Effector CD8-positive, alpha-beta T cell (primary cell): ENCODE results near the gene FILIP1L.

Experiments used
- DNase-seq: peaks from one replicate; lab custom pipeline; 2025; lab: John Stamatoyannopoulos, UW

FILIP1L gene

DNA sequence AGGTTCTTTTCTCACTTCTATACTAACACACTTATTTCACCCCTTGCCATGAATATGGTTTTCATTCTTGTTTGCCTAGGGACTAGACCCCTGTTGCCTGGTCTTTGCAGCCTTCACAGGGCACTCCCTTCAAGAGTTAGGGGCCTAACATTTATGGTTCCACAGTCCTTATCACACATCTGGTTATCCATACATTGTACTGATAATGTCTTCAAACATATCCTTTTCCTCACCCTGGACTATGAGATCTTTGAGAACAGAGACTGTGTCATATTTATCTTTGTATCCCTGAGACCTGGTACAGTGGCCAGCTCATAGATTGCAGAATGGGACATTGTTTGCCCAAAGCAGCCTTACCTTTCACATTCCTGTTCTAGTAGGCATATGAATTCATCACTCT, 190.4 kb downstream of the FILIP1L start:
- no peak for DNase-seq

DNA sequence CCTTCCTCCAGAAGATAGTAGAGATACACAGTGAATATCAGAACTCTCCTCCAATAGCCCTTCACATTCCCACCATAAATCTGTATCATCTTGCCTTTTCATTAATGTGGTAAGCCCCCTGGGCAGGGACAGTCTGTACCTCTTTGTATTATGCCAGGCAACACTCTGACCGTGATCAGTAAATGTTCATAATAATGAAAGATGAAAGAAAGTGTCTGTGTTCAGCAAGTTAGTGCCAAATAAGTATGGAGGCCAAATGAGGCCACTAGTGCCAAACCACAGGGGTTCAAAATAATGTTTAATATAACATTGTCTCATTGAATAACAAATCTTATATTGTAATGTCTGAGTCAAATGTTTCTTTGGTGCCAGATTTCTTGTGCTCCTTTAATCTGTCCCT, 192.3 kb downstream of the FILIP1L start:
- DNase-seq: no peak

DNA sequence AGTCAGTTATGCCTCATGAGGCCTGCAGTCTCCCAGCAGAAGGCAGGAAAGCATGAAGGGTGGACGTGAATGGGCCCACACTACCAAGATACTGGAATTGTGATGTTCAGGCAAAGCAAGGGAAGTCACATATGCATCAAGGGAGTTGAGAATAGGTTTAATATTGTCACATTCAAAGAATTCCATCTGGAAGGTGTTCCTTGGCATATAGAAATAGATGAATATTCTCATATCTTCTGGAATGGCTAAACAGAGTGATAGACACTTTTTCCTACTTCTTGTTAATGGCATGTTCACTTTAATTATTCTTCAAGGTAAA, 193.0 kb downstream of the FILIP1L start:
- no peak for DNase-seq

DNA sequence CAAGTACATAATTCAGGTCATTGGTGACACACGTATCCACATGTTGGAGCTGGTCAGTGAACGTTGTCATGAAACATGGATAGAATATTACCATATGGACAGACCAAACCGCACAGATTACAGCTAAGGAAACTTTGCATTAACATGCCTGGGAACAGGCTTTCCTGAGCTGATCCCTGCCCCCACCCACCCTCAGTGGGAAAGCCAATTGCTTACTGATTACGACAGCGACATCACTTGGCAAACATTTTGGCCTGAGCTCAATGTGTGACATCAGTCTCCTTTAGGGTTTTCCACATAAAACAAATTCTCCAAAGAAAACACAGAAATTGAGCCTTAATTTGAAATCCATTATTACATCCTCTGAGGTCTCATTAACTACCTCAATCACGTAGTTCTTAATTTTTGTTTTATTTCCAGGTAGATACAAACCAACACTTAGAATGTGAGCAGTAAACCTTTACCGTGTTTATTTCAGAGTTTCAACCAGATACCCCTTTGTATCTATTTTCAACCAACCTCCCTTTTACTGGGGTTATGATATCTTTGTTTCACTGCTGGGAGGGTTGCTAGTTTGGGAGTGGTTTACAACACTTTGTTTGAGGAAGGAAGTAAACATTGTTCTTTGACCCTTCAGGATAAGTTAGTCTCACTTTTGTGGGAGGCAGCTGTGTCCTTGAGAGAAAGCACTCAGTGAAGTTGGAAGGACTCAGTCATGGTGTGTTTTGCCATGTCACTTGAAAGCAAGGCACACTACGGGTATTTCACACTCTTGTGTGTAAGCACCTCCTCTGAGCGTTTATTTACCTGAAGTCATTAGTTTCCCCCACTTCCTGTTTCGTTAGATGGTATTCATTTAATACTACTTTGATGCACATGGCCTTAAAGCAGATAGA, 193.6 kb downstream of the FILIP1L start:
- DNase-seq: no peak

DNA sequence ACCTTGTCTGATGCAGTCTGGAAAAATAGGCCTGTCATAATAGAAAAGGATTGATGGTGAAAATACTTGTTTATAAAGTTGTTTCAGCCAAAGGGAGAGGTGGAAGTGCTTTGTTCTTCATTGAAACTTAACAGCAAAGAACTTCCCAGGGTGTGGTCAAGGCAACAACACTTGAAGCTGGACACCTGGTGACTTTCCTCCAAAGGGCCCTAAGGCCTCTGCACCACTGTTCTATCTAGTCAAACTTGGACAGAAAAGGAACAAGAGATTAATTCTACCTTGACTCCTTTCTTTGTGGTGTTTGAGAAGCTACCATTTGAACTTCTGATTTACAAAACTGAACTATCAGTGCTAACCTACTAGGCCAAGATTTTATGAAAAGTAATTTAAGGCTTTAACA, 194.6 kb downstream of the FILIP1L start:
- DNase-seq: no peak

DNA sequence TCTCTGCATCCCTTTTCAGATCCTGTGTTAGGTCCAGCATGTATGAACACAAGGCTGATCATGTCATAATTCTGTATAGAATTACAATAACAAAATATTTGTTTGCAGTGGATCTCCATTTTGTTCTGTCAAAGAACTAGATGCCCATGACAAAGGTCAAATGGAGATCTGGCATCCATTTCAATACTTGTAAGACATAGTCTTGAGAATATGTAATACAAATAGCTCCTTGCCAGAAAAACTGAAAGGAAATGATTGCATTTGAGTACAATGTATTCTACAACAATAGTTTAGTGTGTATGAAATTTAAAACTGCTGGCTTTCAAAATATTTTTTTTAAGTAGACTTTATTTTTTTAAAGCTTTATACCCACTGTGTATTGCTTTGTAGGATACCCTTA, 195.6 kb downstream of the FILIP1L start:
- no peak for DNase-seq

DNA sequence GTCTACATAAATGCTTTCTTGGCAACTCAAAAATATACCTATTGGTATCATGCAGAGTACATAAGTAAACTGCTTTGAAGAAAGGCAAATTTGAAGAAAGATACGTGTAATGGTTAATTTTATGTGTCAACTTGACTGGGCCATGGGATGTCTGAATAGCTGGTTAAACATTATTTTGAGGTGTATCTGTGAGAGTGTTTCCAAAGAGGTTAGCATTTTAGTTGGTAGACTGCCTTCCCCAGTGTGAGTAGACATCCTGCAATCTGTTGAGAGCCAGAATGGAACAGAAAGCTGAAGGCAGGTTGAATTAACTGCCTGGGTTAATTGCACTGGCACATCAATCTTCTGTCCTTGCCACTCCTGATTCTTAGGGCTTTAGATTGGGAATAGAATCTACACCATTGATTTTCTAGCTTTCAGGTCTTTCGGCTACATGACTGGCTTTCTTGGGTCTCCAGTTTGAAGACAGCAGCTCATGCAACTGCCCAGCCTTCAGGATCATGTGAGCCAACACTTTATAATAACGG, 198.3 kb downstream of the FILIP1L start:
- no peak for DNase-seq

DNA sequence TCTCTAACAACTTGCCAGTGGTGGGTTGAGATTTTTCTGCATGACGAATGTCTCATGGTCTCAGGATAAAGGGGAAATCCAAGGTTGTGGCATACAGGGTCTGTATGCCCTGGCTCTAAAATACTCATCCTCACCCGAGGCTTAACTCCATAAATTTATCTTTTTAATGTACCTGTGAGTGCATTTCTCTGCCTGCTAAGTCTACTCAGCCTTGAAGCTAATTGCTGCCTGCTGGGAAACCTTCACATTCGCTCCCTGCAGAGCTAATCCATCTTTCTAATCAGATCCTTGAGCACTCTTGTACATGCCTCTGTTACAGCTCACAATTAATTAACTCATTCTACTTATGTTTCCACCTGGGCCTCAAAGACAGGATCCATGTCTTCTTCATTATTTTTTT, 202.9 kb downstream of the FILIP1L start:
- DNase-seq: no peak

DNA sequence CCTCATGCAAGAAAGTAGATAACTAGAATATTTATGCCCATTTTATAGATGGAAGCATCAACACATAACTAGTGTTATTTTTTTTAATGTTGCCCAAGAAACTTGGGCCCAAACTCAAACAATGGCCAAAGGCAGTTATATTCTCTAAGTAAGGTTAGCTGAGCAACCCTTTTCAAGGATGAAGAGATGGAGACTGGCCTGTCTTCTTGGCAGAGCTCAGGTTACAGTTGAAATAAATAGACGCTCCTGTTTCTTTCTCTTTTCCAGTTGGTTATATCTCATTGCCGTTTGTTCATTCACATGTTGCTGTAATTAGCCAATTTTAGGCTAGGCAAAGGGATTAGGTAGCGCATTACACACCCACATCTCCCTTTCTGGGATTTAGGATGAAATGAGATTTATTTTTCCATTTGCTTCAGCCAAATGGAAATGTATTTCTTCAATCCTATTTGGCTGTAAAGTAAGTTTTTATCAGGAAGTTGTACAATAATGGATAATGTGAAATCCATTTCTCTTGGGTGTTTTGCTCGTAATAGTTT, 203.5 kb downstream of the FILIP1L start:
- no peak for DNase-seq

DNA sequence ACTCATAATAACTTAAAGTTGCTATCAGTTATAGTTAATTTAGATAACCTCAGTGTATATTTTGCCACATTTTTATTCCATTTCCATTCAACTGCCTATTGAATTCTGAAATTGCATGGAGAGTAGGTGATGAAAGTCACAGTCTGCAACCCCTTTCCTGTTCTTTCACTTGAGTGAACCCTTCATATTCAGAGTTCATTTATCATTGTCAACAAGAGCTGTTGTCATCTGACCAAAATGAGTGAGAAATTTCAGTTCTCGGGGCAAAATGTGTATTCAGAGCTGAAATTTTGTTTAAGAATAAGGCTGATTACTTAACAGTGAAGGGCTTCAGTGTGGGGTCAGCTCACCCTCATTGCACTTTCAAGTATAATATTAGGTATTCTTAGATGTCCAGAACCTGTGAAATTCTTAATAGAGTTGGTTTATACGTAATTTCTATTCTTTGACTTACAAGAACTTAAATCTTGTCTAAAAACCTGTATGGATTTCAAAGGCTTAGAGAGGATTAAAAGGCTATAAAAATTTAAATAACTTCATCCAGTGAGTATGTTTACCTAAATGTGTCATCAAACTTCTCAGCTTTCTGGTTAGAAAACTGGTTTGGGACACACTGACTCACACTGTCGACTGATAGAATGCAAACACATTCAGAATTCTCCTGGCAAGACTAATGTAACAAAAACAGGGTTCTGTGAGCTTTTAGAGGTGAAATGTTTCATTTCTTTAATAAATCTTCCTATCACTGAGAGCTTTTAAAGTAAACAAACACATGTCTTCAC, 204.4 kb downstream of the FILIP1L start:
- no peak for DNase-seq

DNA sequence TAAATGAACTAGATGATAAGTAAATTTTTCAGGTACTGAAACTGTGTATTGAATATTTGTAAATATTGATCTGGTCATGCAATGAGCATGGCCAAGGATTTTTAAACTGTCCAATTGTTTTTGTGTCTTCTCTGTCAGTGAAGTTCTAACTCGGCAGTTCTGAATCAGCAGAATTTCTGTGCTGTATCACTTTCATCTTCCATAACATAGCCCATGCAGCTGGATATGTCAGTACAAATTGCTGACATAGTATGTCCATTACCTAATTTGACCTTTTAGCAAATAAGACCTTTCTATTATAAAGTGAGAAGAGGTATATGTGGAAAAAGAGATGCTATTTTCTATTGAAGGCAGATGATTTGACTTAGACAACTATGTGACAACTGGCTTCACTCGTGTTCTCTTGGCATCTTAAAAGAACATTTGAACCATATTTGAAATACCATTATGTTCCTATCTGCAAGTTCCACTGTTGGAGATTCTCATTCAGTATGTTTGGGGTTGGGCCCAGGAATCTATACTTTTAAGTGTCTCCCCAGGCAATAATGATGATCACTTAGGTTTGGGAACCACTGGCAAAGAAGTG, 206.2 kb downstream of the FILIP1L start:
- no peak for DNase-seq

DNA sequence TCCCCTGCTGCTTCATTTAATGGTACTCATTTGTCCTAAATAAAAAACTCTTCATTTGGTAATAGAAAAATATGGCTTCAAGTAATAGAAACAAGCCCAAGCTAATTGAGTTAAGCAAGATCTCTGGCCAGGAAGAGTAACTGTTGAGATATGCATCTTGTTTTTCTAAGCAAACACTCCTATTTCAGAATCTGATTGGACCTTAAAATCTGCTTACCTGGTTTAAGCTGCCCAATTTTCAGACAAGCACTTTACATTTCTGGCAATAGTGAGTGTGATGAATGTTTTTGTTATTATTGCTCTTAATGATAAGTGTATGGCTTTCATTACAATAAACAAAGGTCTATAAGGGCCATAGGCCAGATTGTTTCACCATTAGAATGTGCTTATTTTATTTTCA, 210.4 kb downstream of the FILIP1L start:
- no peak for DNase-seq

DNA sequence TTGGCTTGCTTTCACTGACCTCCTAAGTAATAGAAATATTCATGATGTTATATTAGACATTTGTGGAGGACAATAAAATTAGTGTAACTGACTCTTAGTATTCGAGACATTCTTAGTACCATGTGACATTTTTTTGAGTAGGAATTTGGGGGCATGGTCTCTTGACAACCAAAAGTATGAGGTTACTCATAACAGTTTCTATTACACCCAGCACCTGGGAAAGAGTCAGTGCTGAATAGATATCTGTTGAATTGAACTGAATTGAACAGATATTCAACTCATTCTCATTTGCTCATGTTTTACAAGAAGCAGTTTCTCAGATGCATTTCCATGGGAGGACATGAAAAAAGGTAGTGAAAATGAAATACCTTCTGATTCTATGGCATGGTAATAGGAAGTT, 212.2 kb downstream of the FILIP1L start:
- no peak for DNase-seq

DNA sequence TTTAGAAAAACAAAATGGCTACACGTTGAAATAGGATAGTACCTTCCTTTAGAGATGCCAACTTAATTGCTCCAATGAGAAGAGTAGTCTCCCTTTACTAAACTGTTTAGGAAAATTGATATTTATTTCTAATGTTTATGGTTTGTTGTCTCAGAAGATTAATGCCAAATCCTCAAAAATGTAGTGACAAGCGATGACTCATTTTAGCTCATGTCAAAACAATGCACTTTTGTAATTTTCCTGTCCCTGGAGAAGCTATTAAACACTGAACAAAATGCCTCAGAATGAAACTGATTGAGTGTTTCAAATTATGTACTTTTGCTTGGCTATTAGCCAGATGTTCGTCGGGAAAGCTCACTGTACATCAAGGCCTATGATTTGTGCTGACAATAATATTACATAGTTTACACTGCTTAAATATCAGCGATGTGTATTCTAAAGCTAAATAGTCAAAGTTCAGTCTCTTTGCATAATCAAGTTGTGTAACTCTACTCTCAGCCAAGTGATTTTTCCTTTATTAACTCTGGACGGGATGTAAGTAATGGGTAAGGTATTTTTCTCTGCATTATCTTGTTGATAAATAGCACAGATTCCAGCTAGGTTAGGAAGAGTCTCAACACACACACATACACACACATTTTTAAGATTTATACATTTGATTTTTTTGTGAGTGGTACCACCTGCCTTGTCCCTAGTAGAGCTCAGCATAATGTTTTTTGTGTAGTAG, 212.9 kb downstream of the FILIP1L start:
- no peak for DNase-seq

DNA sequence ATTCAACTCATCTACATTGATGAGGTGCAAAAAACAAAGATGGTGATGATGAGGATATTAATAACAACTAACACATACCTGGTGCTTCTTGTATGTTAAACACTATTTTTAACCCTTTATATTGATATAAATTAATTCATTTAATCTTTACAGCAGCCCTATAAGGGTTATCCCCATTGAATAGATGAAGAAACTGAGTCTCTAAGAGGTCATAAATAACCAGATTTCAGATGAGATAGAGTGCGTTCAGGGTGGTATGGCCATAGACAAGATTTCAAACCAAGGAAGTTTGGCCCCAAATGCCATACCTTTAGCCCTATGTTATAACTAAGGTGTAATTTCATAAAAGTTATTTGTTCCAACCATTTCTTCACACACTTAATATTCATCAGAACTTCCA, 214.1 kb downstream of the FILIP1L start:
- DNase-seq: no peak

DNA sequence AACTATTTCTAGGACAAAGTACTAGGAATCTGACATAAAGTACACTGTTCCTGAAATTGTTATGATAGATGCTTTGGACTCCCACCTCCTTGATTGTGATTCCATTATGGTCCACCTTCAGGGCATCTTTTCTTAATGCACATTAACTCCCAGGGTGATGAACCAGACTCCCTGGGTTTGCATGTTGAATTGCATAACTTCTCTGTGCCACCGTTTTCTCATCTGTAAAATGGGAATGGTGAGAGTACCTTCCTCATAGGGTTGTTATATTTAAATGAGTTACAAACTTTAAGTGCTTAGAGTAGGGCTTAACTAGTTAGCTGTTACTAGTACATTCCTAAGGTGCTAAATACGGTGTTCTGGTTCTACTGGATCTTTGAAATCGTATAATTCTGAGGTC, 214.7 kb downstream of the FILIP1L start:
- no peak for DNase-seq

DNA sequence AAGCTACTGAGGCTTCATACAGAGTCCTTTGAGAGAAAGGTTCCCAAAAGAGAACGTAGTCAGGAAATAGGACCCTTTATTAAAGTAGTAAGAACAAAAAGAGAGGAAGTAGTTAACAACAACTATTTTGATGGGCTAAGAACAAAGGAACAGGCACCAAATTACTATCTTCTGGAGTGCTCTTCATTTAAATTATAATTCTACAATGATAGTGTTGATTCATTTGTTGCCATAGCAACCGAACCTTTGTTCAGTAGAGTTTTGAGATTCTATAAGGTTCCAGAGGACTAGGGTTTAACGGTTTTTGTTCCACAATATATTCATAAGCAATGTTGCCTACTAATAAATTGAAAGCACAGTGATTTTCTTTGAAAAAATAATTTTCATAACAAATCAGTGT, 217.8 kb downstream of the FILIP1L start:
- no peak for DNase-seq

DNA sequence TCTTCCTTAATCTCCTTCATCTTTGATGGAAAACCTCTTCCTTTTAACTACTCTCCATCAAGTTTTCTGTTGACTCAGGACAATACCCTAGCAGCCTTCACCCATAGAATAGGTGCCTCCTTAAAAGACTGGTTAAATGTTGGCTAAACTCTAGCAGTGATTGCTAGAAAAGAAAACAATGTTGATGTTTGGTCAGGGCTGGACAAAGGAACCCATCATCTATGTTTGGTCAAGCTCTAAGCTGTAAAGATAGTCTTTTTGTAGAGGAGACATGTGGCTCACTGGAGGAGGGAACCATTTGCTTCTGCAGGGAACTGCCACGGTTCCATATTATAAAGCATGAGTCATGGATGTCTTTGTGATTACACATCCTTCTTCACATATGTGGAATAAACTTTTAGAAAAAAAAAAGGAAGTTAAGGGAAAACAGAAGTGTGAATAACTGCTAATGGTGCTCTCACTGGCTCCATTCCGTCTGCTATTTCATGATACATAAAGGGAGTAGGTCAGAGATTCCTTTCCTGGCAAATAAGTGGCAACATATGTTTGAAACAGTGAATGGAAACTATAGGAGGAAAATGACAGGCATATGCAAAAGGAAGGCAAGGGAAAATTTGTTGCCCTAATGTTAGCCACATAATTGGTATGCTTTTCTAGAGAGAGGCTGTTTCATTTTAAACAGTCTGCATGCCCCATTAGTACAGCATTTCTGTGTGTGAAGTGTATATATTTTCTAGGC, 218.4 kb downstream of the FILIP1L start:
- no peak for DNase-seq

DNA sequence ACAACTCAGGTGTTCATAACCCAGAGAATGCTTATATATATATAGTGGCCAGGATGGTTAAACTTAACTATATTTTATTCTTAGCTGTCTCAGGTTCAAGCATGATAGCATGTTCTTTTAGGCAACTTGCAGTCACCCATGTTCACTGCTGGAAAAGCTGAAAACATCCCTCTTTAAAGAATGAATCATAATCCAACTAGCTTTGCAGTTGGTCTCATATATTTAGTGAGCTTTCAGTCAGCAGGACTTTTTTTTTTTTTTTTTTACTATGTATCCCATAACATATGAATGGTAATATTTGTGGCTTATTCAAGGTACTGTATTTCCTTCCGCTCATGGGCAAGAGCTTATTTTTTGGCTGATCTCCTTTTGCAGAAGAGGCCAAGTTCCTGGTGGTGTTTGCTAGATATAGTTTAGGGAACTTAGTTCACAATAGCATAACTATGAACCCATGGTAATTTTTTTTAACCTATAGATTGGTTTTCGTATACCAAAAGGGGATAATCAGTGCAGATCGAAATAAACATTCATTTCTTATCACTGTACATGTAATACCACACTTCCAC, 219.1 kb downstream of the FILIP1L start:
- DNase-seq: no peak

DNA sequence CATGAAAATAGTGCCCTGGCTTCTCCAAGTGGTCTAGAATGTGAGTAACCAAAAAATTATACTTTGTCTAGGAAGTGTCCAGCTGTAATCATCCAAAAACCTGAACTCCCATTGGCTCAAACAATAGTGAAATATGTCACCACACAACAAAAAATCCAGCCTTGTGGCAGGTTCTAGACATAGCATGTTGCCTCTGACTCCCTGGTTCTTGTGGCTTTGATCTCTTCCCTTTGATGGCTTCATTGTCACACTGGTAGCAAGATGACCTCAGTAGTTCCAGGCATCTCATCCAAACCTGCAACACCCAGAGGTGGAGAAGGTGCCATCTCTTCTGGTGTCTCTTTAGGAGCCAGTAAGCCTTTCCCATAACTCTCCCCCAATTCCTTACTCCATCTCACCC, 222.0 kb downstream of the FILIP1L start:
- DNase-seq: no peak
